Neural progenitor cell (in vitro differentiated cells): Measurements from ENCODE around the gene KCTD3.

Experiments used
- EZH2 ChIP-seq: fragments of 200-600 bp; sonication (generic); IDR thresholded peaks from 2 replicates; pipeline ENCODE4 v1.6.1; 2017; ENCODE audit warnings: antibody characterized with exemption, mild to moderate bottlenecking, moderate library complexity
- EZH2phosphoT487 ChIP-seq: fragments of 200-600 bp; sonication (generic); IDR thresholded peaks from 2 replicates; pipeline ENCODE4 v1.6.1; 2017; ENCODE audit warnings: antibody characterized with exemption
- TF ChIP-seq, protein P1 (sequence below): fragments of 200-600 bp; sonication (generic); IDR thresholded peaks from 2 replicates; pipeline ENCODE4 v1.5.1; 2017; ENCODE audit warnings: antibody characterized with exemption, mild to moderate bottlenecking

DNA sequence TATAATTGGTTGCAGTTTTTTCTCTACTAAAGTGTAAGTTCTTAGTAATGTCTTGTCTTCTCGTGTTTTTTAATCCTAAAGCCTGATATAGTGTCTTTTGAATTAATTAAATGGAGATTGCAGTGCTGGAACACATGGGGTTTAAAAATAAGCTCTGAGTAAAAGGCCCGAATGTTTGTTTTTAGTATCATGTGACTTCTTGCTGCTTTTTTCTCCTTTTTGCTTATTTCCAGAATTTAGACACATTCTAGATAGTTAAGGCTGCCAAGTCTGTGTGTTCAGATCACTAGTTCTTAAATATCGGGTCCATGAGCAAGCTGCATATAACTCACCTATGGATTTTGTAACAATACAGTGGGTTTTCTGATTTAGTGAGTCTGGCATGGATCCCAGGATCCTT is 27.5 kb downstream of the KCTD3 start:
- TF ChIP-seq EZH2 (no peak), EZH2phosphoT487 (no peak)
- TF ChIP-seq, protein P1, sequence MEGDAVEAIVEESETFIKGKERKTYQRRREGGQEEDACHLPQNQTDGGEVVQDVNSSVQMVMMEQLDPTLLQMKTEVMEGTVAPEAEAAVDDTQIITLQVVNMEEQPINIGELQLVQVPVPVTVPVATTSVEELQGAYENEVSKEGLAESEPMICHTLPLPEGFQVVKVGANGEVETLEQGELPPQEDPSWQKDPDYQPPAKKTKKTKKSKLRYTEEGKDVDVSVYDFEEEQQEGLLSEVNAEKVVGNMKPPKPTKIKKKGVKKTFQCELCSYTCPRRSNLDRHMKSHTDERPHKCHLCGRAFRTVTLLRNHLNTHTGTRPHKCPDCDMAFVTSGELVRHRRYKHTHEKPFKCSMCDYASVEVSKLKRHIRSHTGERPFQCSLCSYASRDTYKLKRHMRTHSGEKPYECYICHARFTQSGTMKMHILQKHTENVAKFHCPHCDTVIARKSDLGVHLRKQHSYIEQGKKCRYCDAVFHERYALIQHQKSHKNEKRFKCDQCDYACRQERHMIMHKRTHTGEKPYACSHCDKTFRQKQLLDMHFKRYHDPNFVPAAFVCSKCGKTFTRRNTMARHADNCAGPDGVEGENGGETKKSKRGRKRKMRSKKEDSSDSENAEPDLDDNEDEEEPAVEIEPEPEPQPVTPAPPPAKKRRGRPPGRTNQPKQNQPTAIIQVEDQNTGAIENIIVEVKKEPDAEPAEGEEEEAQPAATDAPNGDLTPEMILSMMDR, result no peak
